ENCODE data around the gene SSBP2.

DNA sequence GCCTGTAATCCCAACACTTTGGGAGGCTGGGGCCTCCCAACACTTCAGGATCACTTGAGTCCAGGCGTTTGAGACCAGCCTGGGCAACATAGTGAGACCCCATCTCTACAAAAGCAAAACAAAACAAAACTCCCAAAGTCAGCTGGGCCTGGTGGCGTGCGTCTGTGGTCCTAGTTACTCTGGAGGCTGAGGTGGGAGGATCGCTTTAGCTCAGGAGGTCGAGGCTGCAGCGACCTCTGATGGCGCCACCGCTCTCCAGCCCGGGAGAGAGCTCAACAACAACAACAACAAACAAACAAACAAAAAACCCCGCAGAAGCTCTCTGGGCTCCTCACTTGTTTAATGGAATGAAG lies 357.5 kb downstream of the SSBP2 start:
- TF ChIP-seq, protein P1, sequence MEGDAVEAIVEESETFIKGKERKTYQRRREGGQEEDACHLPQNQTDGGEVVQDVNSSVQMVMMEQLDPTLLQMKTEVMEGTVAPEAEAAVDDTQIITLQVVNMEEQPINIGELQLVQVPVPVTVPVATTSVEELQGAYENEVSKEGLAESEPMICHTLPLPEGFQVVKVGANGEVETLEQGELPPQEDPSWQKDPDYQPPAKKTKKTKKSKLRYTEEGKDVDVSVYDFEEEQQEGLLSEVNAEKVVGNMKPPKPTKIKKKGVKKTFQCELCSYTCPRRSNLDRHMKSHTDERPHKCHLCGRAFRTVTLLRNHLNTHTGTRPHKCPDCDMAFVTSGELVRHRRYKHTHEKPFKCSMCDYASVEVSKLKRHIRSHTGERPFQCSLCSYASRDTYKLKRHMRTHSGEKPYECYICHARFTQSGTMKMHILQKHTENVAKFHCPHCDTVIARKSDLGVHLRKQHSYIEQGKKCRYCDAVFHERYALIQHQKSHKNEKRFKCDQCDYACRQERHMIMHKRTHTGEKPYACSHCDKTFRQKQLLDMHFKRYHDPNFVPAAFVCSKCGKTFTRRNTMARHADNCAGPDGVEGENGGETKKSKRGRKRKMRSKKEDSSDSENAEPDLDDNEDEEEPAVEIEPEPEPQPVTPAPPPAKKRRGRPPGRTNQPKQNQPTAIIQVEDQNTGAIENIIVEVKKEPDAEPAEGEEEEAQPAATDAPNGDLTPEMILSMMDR (conservative IDR thresholded peaks at IDR 0.05 in 1 of 2, IDR thresholded peaks at IDR 0.05 in 1 of 2; ENCODE audit: low read depth in 1 of 2, low read length in 2 of 2) = peak; percentile 4 to 5
- no peak for TF ChIP-seq EZH2 (IDR thresholded peaks at IDR 0.05; ENCODE audit: low read length, missing control alignments)
